Measurements from ENCODE around the gene RGP1. TPM values are rescaled to one million over a fixed set of nuclear protein-coding genes. Genes with fewer than 3 reads are reported as not detected.
A peak's percentile ranks its signal among the peaks of the same experiment; 100 is the strongest.

RGP1 gene
- total and polyA plus RNA-seq, 9 of the 15 experiments (the other 6 are each of a cell fraction or from before 2014, with no cell fraction given) = 0.42 to 13.8 (median 6.7) TPM

DNA sequence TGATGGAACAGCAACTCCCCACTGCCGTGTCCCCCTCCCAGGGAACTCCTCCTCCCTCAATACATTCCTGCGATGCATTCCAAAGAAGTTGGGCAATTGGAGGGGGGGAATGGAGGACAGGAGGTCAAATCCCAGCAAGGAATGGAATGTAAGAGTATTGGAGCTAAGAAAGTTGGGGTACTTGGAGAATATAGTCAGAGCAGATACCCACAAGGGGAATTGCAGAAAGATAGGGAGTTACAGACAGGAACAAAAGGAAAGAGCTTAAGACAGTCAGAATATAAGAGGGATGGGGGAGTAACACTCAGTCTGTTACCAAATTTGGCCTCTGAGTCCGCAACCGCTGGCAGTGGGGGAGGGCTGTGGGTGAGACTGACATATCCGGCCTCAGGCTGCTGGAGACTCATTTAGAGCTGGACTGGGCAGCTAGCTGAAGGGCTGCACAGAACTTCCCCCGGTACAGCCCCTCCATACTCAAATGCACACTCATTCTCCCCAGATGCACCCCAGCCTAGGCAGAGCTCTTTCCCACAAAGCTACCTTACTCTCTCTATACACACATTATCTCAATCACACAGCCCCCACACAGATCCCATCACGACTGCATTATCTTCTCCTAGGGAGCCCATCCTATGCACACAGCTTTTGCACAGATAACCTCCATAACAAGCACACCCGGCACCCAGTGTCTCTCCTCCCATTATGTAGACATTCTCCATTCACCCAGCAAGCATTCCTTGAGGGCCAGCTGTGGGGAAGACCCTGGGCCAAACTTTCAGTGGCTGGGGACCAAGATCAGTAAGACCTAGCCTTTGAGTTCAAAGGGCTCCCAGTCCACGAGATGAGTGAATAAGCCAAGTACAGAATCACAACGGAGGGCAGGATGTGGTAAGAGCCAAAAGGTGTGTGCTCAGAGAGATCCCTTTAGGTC lies 20.8 kb upstream of the RGP1 start (continued):
- TF ChIP-seq TBL1XR1 (IDR thresholded peaks at IDR 0.05; ENCODE audit: low read length in 2 of 2) = peak in 1 of 2 experiments; percentile 75; a peak in 1 of 4 replicates
- TF ChIP-seq AFF1 (IDR thresholded peaks at IDR 0.05; ENCODE audit: low read depth in 1 of 2, partially characterized antibody in 2 of 2) = peak in 1 of 2 experiments; percentile 90
- TF ChIP-seq ELF1 (tag; IDR thresholded peaks at IDR 0.05) = peak; percentile 12; the same call in 1 of the 2 replicates
- TF ChIP-seq, protein P1, sequence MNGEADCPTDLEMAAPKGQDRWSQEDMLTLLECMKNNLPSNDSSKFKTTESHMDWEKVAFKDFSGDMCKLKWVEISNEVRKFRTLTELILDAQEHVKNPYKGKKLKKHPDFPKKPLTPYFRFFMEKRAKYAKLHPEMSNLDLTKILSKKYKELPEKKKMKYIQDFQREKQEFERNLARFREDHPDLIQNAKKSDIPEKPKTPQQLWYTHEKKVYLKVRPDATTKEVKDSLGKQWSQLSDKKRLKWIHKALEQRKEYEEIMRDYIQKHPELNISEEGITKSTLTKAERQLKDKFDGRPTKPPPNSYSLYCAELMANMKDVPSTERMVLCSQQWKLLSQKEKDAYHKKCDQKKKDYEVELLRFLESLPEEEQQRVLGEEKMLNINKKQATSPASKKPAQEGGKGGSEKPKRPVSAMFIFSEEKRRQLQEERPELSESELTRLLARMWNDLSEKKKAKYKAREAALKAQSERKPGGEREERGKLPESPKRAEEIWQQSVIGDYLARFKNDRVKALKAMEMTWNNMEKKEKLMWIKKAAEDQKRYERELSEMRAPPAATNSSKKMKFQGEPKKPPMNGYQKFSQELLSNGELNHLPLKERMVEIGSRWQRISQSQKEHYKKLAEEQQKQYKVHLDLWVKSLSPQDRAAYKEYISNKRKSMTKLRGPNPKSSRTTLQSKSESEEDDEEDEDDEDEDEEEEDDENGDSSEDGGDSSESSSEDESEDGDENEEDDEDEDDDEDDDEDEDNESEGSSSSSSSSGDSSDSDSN (IDR thresholded peaks at IDR 0.05; ENCODE audit: borderline replicate concordance in 1 of 2, low read depth in 2 of 2, low read length in 2 of 2) = no peak; a peak in 1 of 4 replicates
- peak; percentile 52; the same call in 1 of the 2 replicates for TF ChIP-seq TEAD2 (tag; IDR thresholded peaks at IDR 0.05)
- TF ChIP-seq DPF2 (IDR thresholded peaks at IDR 0.05) = peak; percentile 97
- peak; percentile 62; the same call in 1 of the 2 replicates for TF ChIP-seq ZNF766 (CRISPR knock-in tag; conservative IDR thresholded peaks at IDR 0.05)
- no peak for TF ChIP-seq RBM22 (IDR thresholded peaks at IDR 0.05; ENCODE audit: low read depth, low read length, poor library complexity, severe bottlenecking)
- TF ChIP-seq, protein P2, sequence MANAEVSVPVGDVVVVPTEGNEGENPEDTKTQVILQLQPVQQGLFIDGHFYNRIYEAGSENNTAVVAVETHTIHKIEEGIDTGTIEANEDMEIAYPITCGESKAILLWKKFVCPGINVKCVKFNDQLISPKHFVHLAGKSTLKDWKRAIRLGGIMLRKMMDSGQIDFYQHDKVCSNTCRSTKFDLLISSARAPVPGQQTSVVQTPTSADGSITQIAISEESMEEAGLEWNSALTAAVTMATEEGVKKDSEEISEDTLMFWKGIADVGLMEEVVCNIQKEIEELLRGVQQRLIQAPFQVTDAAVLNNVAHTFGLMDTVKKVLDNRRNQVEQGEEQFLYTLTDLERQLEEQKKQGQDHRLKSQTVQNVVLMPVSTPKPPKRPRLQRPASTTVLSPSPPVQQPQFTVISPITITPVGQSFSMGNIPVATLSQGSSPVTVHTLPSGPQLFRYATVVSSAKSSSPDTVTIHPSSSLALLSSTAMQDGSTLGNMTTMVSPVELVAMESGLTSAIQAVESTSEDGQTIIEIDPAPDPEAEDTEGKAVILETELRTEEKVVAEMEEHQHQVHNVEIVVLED (CRISPR knock-in tag; IDR thresholded peaks at IDR 0.05) = no peak
- TF ChIP-seq ZNF436 (CRISPR knock-in tag; IDR thresholded peaks at IDR 0.05) = no peak
